CD8-positive, alpha-beta memory T cell (primary cell): Measurements from ENCODE around the gene PRSS57. TPM values are rescaled to one million over a fixed set of nuclear protein-coding genes. Genes with fewer than 3 reads are reported as not detected.

Source experiments
- CTCF ChIA-PET: fragments of 350-600 bp; sonication (Branson Sonifier 250); formaldehyde crosslinking; loops from one replicate; lab custom pipeline; 2021; ENCODE audit warnings: antibody characterized with exemption; lab: Charles Lee
- POLR2A ChIA-PET: fragments of 350-600 bp; sonication (Branson Sonifier 250); formaldehyde crosslinking; loops from one replicate; lab custom pipeline; 2021; ENCODE audit warnings: antibody characterized with exemption; lab: Charles Lee
- DNase-seq, 5 donors: peaks; one replicate each; pipeline versions ENCODE4 v3.0.0 to v3.0.0-alpha.2; 2020 to 2022; ENCODE audit warnings: mixed read lengths in 1 of 5
- H3K27ac ChIP-seq: one replicate; pipeline ENCODE4 v1.7.0; 2013; ENCODE audit warnings: low read depth, mild to moderate bottlenecking, low read length, moderate library complexity
- H3K27me3 ChIP-seq: 2 replicates; pipeline ENCODE4 v1.7.0; 2013; ENCODE audit warnings: low read length, mild to moderate bottlenecking; ENCODE audit not compliant: insufficient read depth, poor library complexity, severe bottlenecking
- H3K36me3 ChIP-seq: 2 replicates; pipeline ENCODE4 v1.7.0; 2013; ENCODE audit warnings: mild to moderate bottlenecking, low read length, moderate library complexity; ENCODE audit not compliant: insufficient read depth
- H3K4me1 ChIP-seq: 2 replicates; pipeline ENCODE4 v1.7.0; 2013; ENCODE audit warnings: mild to moderate bottlenecking, low read length, moderate library complexity; ENCODE audit not compliant: insufficient read depth
- H3K4me3 ChIP-seq: 2 replicates; pipeline ENCODE4 v1.7.0; 2013; ENCODE audit warnings: mild to moderate bottlenecking, low read length
- H3K9me3 ChIP-seq: 2 replicates; pipeline ENCODE4 v1.7.0; 2013; ENCODE audit warnings: mild to moderate bottlenecking, low read length
- H3K27ac Mint-ChIP-seq, 8 donors: one replicate each; pipeline ENCODE4 v1.8.0; 2020 to 2021; ENCODE audit warnings: mixed read lengths in 8 of 8, mild to moderate bottlenecking in 6 of 8, inconsistent platforms in 3 of 8, moderate library complexity in 3 of 8
- H3K27me3 Mint-ChIP-seq, 2 donors: one replicate each; pipeline ENCODE4 v1.8.0; 2020 to 2021; ENCODE audit warnings: mixed read lengths in 2 of 2, mild to moderate bottlenecking in 1 of 2, moderate library complexity in 1 of 2
- H3K36me3 Mint-ChIP-seq, 3 donors: one replicate each; pipeline ENCODE4 v1.8.0; 2020 to 2021; ENCODE audit warnings: mixed read lengths in 3 of 3, inconsistent platforms in 1 of 3, mild to moderate bottlenecking in 1 of 3
- H3K4me1 Mint-ChIP-seq, 3 donors: one replicate each; pipeline ENCODE4 v1.8.0; 2020 to 2021; ENCODE audit warnings: mixed read lengths in 3 of 3, inconsistent platforms in 1 of 3, mild to moderate bottlenecking in 1 of 3
- H3K4me3 Mint-ChIP-seq, 7 donors: one replicate each; pipeline ENCODE4 v1.8.0; 2020 to 2021; ENCODE audit warnings: mixed read lengths in 7 of 7, mild to moderate bottlenecking in 6 of 7, moderate library complexity in 4 of 7, inconsistent platforms in 2 of 7
- H3K9me3 Mint-ChIP-seq, 5 donors: one replicate each; pipeline ENCODE4 v1.8.0; 2020 to 2022; ENCODE audit warnings: mixed read lengths in 5 of 5, mild to moderate bottlenecking in 3 of 5, moderate library complexity in 2 of 5, inconsistent platforms in 1 of 5
- polyA plus RNA-seq: library from polyadenylated mRNA; unstranded; fragments of 300-500 nt; fragmentation: Illumina TruSeq; gene quantifications from one replicate; pipeline ENCODE4 v1.2.3, GENCODE V29; 2021
- total RNA-seq, 2 experiments: library from RNA; stranded (reverse); gene quantifications; one replicate each; pipeline ENCODE4 v1.2.3, GENCODE V29; 2021

Gene PRSS57
- total and polyA plus RNA-seq, 3 experiments from 2014 or later, result not detected

DNA sequence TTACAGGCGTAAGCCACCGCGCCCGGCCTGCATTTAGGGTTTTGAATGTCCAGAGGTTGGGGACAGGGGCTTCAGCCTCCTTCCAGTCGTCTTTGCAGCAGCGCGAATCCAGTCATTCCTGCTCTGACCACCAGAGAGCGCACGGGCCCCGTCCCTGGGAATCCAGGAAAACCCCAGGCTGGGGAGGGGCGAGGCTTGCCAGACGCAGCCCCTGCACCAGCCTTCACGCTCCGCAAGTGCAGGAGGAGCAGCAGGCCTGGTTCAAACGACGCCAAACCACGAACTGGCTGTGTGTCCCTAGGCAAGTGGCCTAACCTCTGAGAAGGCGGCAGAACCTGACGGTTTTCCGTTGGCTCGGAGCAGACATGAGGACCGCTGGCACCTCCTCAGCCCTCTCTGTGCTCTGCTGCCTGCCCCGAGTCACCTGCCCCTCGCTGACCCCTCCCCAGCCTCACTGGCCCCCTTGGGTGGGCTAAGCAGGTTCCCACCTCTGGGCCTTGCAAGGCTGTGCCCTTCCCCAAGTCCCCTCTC lies 30.3 kb downstream of the PRSS57 start:
- peak overlapping the region; percentile 14 to 100 (median 74) for H3K27ac Mint-ChIP-seq

DNA sequence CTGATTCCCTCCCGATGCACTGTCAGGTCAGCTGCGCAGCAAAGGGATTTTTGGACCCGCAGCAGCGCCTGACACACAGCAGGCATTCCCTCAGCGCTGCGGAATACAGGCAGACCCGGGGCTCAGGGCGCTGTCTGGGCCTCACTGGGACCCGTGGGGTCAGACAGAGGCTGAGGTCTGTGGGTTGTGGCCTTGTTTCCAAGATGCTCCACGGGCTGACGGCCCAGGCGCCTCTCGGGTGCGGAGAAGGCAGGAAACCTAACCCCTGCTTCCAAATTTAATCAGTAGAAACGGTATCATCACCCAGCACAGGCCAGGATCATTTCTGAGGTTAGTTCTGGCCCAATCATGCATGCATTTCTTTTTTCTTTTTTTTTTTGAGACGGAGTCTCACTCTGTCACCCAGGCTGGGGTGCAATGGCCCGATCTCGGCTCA lies 31.6 kb downstream of the PRSS57 start:
- Mint-ChIP-seq H3K9me3 (no peaks in the 10 kb centered on the region), H3K4me3 (peak overlapping the region; percentile 71 to 94 (median 81)), H3K4me1 (peaks cover 19 to 43% (median 25%) of the 10 kb centered on the region in 3 donors), H3K27ac (peak overlapping the region; percentile 68 to 100 (median 90)), H3K27me3 (peaks cover 4 to 5% of the 10 kb centered on the region in 2 donors), H3K36me3 (peaks cover 0 to 22% (median 0%) of the 10 kb centered on the region in 3 donors)
- Histone ChIP-seq H3K27me3 (no peaks in the 10 kb centered on the region), H3K9me3 (no peaks in the 10 kb centered on the region), H3K4me1 (peaks cover 33% of the 10 kb centered on the region), H3K36me3 (no peaks in the 10 kb centered on the region), H3K27ac (peak overlapping the region; percentile 57), H3K4me3 (peak overlapping the region; percentile 61)
- no peak for DNase-seq
- ChIA-PET CTCF (interaction anchor here (1.0 to 2.2 kb wide), 4 partner anchors 16 to 78 kb away, joined by 3 to 8 read pairs (median 3); no protein-coding TSS in a partner anchor), POLR2A (interaction anchor here (0.7 to 1.0 kb wide), 6 partner anchors 13 to 157 kb away, joined by 3 to 6 read pairs (median 4); partner anchors contain the start of gene CDC34)

More for the DNA sequence above, 30.3 kb downstream of the PRSS57 start:
- H3K4me3 Mint-ChIP-seq, result peak overlapping the region; percentile 47 to 94 (median 75)
- ChIA-PET POLR2A (no interaction called here), CTCF (interaction anchor here (0.7 kb wide), 2 partner anchors 17 to 100 kb away, joined by 3 read pairs; no protein-coding TSS in a partner anchor)
- Histone ChIP-seq H3K27ac (no peak overlapping the region), H3K4me3 (peak overlapping the region; percentile 14), H3K9me3 (no peaks in the 10 kb centered on the region), H3K4me1 (peaks cover 20% of the 10 kb centered on the region), H3K36me3 (no peaks in the 10 kb centered on the region), H3K27me3 (no peaks in the 10 kb centered on the region)
- H3K36me3 Mint-ChIP-seq, result peaks cover 0 to 20% (median 0%) of the 10 kb centered on the region in 3 donors
- peaks cover 11 to 33% (median 19%) of the 10 kb centered on the region in 3 donors for H3K4me1 Mint-ChIP-seq
- DNase-seq, result peak; percentile 65 to 82 (median 73)
- H3K27me3 Mint-ChIP-seq, result peaks cover 7 to 11% of the 10 kb centered on the region in 2 donors
- H3K9me3 Mint-ChIP-seq, result no peaks in the 10 kb centered on the region

DNA sequence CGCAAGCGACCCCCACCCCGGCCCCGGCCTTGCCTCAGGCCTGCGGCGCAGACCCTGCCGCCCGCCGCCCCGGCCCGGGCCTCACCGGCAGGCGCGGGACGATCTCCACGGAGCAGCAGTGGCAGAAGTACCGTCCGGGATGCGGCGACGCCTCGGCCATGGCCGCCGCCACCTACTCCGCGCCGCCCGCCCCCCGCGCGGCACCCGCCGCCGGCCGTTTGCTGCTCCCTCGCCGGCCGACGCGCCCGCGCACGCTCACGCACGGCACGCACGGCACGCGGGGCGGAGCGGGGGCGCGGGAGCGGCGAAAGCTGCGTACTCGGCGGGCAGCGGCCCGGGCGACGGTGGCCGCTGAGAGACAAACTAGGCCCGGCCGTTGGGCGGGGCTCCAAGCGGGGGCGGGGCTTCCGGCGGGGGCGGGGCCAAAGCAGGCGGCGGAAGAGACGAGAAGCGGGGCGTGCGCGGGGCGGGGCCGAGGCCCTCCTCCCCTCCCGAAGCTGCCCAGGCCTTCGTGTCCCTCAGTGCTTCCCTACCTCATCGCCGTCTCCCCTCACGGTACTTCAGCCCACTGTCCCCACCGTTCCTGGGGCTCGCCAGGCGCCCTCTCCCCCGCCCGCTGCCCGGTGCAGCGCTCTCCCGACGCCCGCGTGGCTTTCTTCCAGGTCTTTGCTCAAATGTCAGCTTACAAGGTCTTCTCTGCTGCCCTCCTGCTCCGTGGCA lies 32.1 kb downstream of the PRSS57 start, which contains the start of gene RNF126:
Gene RNF126, minus strand, starts transcription at position 253 of the 720 bp plus-strand sequence. Its CDS starts 93 bp downstream, at position 160.
- H3K4me3 Mint-ChIP-seq, result peak within 1 kb of the TSS; percentile 98 to 99 (median 98)
- no peaks in the 10 kb centered on the region for H3K9me3 Mint-ChIP-seq
- H3K36me3 Mint-ChIP-seq, result peaks cover 0 to 27% (median 0%) of the 10 kb centered on the region in 3 donors
- ChIA-PET CTCF (interaction anchor here (1.0 to 2.2 kb wide), 4 partner anchors 17 to 77 kb away, joined by 3 to 8 read pairs (median 3); no protein-coding TSS in a partner anchor), POLR2A (interaction anchor here (0.7 to 1.0 kb wide), 6 partner anchors 14 to 157 kb away, joined by 3 to 6 read pairs (median 4); partner anchors contain the start of gene CDC34)
- Histone ChIP-seq H3K4me1 (peaks cover 39% of the 10 kb centered on the region), H3K27me3 (no peaks in the 10 kb centered on the region), H3K9me3 (no peaks in the 10 kb centered on the region), H3K4me3 (peak within 1 kb of the TSS; percentile 84), H3K27ac (peak within 1 kb of the TSS; percentile 91), H3K36me3 (no peaks in the 10 kb centered on the region)
- peak within 1 kb of the TSS; percentile 96 to 100 (median 100) for H3K27ac Mint-ChIP-seq
- peaks cover 0 to 3% of the 10 kb centered on the region in 2 donors for H3K27me3 Mint-ChIP-seq
- H3K4me1 Mint-ChIP-seq, result peaks cover 19 to 49% (median 26%) of the 10 kb centered on the region in 3 donors
- DNase-seq, result peak; percentile 87 to 94 (median 88)

GRCh38 chr19:662207-662961 lies 32.9 kb downstream of the PRSS57 start:
- ChIA-PET CTCF (interaction anchor here (1.4 to 2.2 kb wide), 2 partner anchors 14 to 17 kb away, joined by 3 to 8 read pairs; no protein-coding TSS in a partner anchor), POLR2A (interaction anchor here (0.9 to 2.5 kb wide), 5 partner anchors 15 to 130 kb away, joined by 3 to 20 read pairs (median 3); partner anchors contain the start of genes CDC34 and POLRMT)
- Mint-ChIP-seq H3K4me3 (peak overlapping the region; percentile 98 to 99 (median 98)), H3K27me3 (peaks cover 0 to 3% of the 10 kb centered on the region in 2 donors), H3K9me3 (no peaks in the 10 kb centered on the region), H3K36me3 (peaks cover 0 to 32% (median 0%) of the 10 kb centered on the region in 3 donors), H3K27ac (peak overlapping the region; percentile 96 to 100 (median 100)), H3K4me1 (peaks cover 24 to 56% (median 30%) of the 10 kb centered on the region in 3 donors)
- H3K4me3 ChIP-seq, result peak overlapping the region; percentile 84
- peaks cover 46% of the 10 kb centered on the region for H3K4me1 ChIP-seq
- H3K27ac ChIP-seq, result peak overlapping the region; percentile 91
- H3K27me3 ChIP-seq, result no peaks in the 10 kb centered on the region
- H3K9me3 ChIP-seq, result no peaks in the 10 kb centered on the region
- DNase-seq, result peak; percentile 63 to 86 (median 74)
- H3K36me3 ChIP-seq, result no peaks in the 10 kb centered on the region

DNA sequence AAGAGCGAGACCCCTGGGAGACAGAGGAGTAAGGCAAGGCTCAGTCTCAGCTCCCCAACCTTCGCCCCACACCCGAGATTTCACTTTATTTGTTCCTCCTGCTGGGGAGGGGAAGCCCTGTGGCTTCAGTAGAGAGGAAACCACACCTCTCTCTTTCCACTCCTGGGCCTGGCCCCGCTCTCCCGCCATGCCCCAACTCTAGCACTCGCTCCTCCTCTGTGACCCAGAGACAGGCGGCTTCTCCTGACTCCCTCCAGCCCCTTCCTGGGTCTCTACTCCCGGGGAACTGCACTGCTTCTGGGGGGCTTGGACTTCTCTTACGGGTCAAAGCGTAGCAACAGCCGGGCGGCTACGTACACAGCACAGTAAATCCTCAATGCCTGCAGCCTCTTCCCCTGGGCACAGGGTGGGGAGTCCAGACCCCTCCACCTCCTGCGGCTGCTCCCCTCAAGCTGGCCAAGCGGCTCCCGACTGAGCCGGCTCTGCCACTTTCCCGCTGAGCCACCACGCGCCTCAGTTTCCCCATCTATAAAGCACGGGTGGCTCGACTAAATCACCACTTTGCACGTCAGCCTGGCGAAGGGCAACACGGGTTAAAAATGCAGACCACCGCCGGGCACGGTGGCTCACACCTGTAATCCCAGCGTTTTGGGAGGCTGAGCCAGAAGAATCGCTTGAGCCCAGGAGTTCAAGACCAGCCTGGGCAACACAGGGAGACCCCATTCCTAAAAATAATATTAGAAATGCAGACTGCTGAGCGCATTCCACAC lies 33.6 kb downstream of the PRSS57 start:
- H3K36me3 ChIP-seq, result no peaks in the 10 kb centered on the region
- peak; percentile 52 to 83 (median 74) for DNase-seq
- H3K27ac Mint-ChIP-seq, result peak overlapping the region; percentile 96 to 100 (median 100)
- H3K36me3 Mint-ChIP-seq, result peaks cover 0 to 38% (median 0%) of the 10 kb centered on the region in 3 donors
- no peaks in the 10 kb centered on the region for H3K9me3 ChIP-seq
- H3K4me3 Mint-ChIP-seq, result peak overlapping the region; percentile 98 to 99 (median 98)
- H3K27me3 Mint-ChIP-seq, result peaks cover 0 to 3% of the 10 kb centered on the region in 2 donors
- H3K27ac ChIP-seq, result peak overlapping the region; percentile 91
- peaks cover 29 to 64% (median 34%) of the 10 kb centered on the region in 3 donors for H3K4me1 Mint-ChIP-seq
- peaks cover 52% of the 10 kb centered on the region for H3K4me1 ChIP-seq
- H3K27me3 ChIP-seq, result no peaks in the 10 kb centered on the region
- H3K9me3 Mint-ChIP-seq, result no peaks in the 10 kb centered on the region
- CTCF ChIA-PET, result interaction anchor here (0.6 to 1.6 kb wide), 3 partner anchors 13 to 341 kb away, joined by 3 to 4 read pairs (median 4); no protein-coding TSS in a partner anchor
- H3K4me3 ChIP-seq, result peak overlapping the region; percentile 84
- POLR2A ChIA-PET, result interaction anchor here (0.5 to 2.5 kb wide), 5 partner anchors 11 to 416 kb away, joined by 3 to 20 read pairs (median 4); partner anchors contain the start of gene POLRMT

DNA sequence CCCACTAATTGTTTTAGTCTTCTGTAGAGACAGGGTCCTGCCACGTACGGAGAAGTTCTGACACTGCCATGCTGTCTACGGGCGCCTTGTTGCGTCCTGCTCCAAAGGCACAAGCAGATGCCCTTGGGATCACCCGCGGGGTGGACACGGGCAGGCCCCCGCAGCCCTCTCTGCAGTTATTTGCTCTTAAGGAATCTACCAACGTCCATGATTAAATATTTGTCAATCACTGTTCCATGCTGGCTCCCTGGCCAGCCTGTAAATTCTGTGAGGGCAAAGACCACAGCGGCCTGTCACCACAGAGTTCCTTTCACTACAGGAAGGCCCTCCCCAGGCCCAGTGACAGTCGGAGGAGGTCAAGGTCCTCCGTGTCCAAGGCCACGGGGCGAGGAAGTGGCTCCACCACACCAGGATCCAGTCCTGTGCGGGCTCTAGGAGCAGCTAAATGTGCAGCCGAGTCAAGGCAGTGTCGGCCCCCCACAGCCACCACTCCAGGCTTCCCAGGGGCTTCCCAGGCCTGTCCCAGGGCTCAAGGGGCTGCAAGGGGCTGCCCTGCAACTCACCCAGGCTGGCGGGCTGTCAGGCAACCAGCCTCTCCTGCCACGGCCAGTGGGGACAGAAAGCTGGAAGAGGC lies 34.3 kb downstream of the PRSS57 start:
- H3K9me3 ChIP-seq, result no peaks in the 10 kb centered on the region
- ChIA-PET POLR2A (interaction anchor here (0.5 to 2.5 kb wide), 6 partner anchors 11 to 417 kb away, joined by 3 to 20 read pairs (median 4); partner anchors contain the start of gene POLRMT), CTCF (interaction anchor here (0.6 to 1.6 kb wide), 3 partner anchors 12 to 342 kb away, joined by 3 to 4 read pairs (median 4); no protein-coding TSS in a partner anchor)
- peak overlapping the region; percentile 84 for H3K4me3 ChIP-seq
- Mint-ChIP-seq H3K4me3 (peak overlapping the region; percentile 98 to 99 (median 98)), H3K27me3 (peaks cover 0 to 3% of the 10 kb centered on the region in 2 donors), H3K9me3 (no peaks in the 10 kb centered on the region), H3K4me1 (peaks cover 36 to 71% (median 39%) of the 10 kb centered on the region in 3 donors), H3K36me3 (peaks cover 0 to 42% (median 0%) of the 10 kb centered on the region in 3 donors), H3K27ac (peak overlapping the region; percentile 96 to 100 (median 100))
- H3K27ac ChIP-seq, result peak overlapping the region; percentile 91
- DNase-seq, result no peak
- H3K4me1 ChIP-seq, result peaks cover 56% of the 10 kb centered on the region
- H3K27me3 ChIP-seq, result no peaks in the 10 kb centered on the region
- H3K36me3 ChIP-seq, result no peaks in the 10 kb centered on the region
